Gastrocnemius medialis (tissue), 4 donors: ENCODE measurements around the gene BRMS1. TPM values are rescaled to one million over a fixed set of nuclear protein-coding genes. Genes with fewer than 3 reads are reported as not detected.
A peak's percentile ranks its signal among the peaks of the same experiment; 100 is the strongest.

ENCODE experiments used
- ATAC-seq, 2 donors: fragments of 150-250 bp; one replicate each; pipeline ENCODE4 v1.9.1; 2016
- DNase-seq, 2 donors: peaks; one replicate each; pipeline ENCODE4 v3.0.0-alpha.2; 2019
- H3K27ac ChIP-seq, 4 donors: fragments of 200-600 bp; sonication (generic); 1 replicate in 1 of 4; 2 replicates in 3 of 4; pipeline ENCODE4 v1.5.1; 2016 to 2018; ENCODE audit warnings: mild to moderate bottlenecking in 2 of 4, moderate library complexity in 1 of 4
- H3K27me3 ChIP-seq, 3 donors: fragments of 200-600 bp; sonication (generic) in 2 of 3; 1 replicate in 1 of 3; 2 replicates in 2 of 3; pipeline versions ENCODE4 v1.5.1 to v1.6.0; 2016 to 2019; ENCODE audit warnings: mild to moderate bottlenecking in 1 of 3, moderate library complexity in 1 of 3
- H3K36me3 ChIP-seq, 2 donors: fragments of 200-600 bp; sonication (generic) in 1 of 2; one replicate each; pipeline ENCODE4 v1.5.1; 2017 to 2018
- H3K4me1 ChIP-seq, 2 donors: fragments of 200-600 bp; sonication (generic) in 1 of 2; one replicate each; pipeline ENCODE4 v1.5.1; 2016 to 2017; ENCODE audit warnings: mild to moderate bottlenecking in 2 of 2
- H3K4me3 ChIP-seq, 4 donors: fragments of 200-600 bp; sonication (generic) in 3 of 4; 1 replicate in 1 of 4; 2 replicates in 3 of 4; pipeline ENCODE4 v1.5.1; 2016 to 2019; ENCODE audit warnings: mild to moderate bottlenecking in 2 of 4
- H3K9me3 ChIP-seq, 3 donors: fragments of 200-600 bp; sonication (generic) in 2 of 3; 1 replicate in 1 of 3; 2 replicates in 2 of 3; pipeline ENCODE4 v1.5.1; 2016 to 2019
- POLR2A ChIP-seq, 2 donors: fragments of 450-650 bp; IDR thresholded peaks; one replicate each; pipeline ENCODE4 v1.6.1; 2017; ENCODE audit warnings: antibody characterized with exemption in 2 of 2, mild to moderate bottlenecking in 2 of 2, moderate library complexity in 2 of 2
- in situ Hi-C, 4 donors: fragments of 200-750 bp; cut with MboI; loops; one replicate each; pipeline versions ENCODE4 v1.15.0 to v1.8.0; 2017; ENCODE audit warnings: low sequenced_read_pairs in 4 of 4
- intact Hi-C: fragments of 100-400 bp; cut with DNase I; formaldehyde crosslinking; loops from one replicate; pipeline ENCODE4 v1.15.1; 2023; ENCODE audit warnings: low total_unique reads
- total RNA-seq, 4 donors: library from RNA; depleted of rRNA; stranded (reverse); fragments of >200 nt; gene quantifications; one replicate each; pipeline versions ENCODE4 v1.1.0 to v1.2.3, GENCODE V29; 2016
- TF ChIP-seq, protein P1 (sequence below), 5 experiments: fragments of 450-650 bp in 3 of 5; fragments of 200-600 bp in 2 of 5; sonication (generic) in 2 of 5; IDR thresholded peaks in 4 of 5; conservative IDR thresholded peaks in 1 of 5; 1 replicate in 4 of 5; 2 replicates in 1 of 5; pipeline ENCODE4 v1.5.1; 2016 to 2019; ENCODE audit warnings: antibody characterized with exemption in 5 of 5, mild to moderate bottlenecking in 3 of 5, moderate library complexity in 3 of 5

The BRMS1 gene
- total RNA-seq, 4 donors from 2014 or later, result 40.1 to 73.5 (median 64.8) TPM

DNA sequence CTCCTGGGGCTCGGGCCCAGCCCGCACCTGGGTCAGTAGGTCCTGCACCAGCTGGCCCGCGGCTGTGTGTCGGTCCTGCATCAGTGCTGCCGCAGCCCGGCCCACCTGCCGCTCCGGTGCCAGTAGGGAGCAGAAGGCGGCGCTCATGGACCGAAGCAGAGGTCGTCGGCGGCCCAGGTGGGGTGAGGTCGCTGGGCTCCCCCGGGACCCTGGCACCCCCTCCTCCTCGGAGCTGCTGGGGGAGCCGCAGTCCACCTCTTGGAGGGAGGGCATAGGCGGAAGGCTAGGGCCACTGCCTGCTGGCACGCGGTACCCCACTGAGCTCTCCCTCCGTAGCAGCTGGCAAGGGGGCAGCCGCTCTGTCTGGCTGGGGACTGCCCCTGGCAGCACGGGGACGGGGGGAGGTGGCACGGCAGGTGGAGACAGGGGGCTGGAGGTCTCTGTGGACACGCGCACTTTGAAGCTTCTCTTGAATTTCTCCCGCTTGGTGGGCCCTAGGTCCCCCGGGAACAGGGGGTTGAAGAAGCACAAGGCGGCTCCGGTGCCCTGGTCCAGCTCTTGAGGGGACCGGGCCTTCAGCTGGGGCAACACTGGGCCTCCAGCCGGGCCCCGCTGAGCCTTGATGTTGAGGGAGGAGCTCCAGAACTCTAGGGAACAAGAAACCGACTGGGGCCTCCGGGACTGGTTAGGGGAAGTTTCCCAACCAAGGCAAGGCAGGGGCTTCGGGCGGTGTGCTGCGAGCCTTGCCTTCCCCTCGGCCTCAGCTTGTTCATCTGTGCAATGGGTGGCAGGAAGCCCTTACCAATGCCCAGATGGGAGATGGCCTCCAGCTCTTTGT, 10.1 kb downstream of the BRMS1 start:
- intact Hi-C loops, result loop anchor here (5.0 kb wide), 1 partner anchor 68 kb away; the partner anchor contains the start of gene RAB1B
- TF ChIP-seq POLR2A (IDR thresholded peaks at IDR 0.05), result no peak
- TF ChIP-seq, protein P1, sequence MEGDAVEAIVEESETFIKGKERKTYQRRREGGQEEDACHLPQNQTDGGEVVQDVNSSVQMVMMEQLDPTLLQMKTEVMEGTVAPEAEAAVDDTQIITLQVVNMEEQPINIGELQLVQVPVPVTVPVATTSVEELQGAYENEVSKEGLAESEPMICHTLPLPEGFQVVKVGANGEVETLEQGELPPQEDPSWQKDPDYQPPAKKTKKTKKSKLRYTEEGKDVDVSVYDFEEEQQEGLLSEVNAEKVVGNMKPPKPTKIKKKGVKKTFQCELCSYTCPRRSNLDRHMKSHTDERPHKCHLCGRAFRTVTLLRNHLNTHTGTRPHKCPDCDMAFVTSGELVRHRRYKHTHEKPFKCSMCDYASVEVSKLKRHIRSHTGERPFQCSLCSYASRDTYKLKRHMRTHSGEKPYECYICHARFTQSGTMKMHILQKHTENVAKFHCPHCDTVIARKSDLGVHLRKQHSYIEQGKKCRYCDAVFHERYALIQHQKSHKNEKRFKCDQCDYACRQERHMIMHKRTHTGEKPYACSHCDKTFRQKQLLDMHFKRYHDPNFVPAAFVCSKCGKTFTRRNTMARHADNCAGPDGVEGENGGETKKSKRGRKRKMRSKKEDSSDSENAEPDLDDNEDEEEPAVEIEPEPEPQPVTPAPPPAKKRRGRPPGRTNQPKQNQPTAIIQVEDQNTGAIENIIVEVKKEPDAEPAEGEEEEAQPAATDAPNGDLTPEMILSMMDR (IDR thresholded peaks at IDR 0.05 in 4 of 5, conservative IDR thresholded peaks at IDR 0.05 in 1 of 5), result no peak
- Histone ChIP-seq H3K27me3 (no peaks in the 10 kb centered on the region), H3K36me3 (peaks cover 0 to 16% of the 10 kb centered on the region in 2 donors), H3K4me3 (peak overlapping the region in 2 of 4 donors; percentile 57 to 65), H3K4me1 (peaks cover 25 to 26% of the 10 kb centered on the region in 2 donors), H3K27ac (peak overlapping the region in 2 of 4 donors; percentile 75 to 79), H3K9me3 (no peaks in the 10 kb centered on the region)
- ATAC-seq, result no peak
- DNase-seq, result no peak
- in situ Hi-C loops, result no loop called here

GRCh38 chr11:66333896-66334604, 10.9 kb downstream of the BRMS1 start:
- in situ Hi-C loops, result no loop called here
- Histone ChIP-seq H3K4me1 (peaks cover 25 to 26% of the 10 kb centered on the region in 2 donors), H3K27me3 (no peaks in the 10 kb centered on the region), H3K27ac (no peak overlapping the region), H3K4me3 (no peak overlapping the region), H3K36me3 (peaks cover 0 to 8% of the 10 kb centered on the region in 2 donors), H3K9me3 (no peaks in the 10 kb centered on the region)
- intact Hi-C loops, result no loop called here
- ATAC-seq, result no peak
- no peak for DNase-seq
- TF ChIP-seq, protein P1 (IDR thresholded peaks at IDR 0.05 in 4 of 5, conservative IDR thresholded peaks at IDR 0.05 in 1 of 5), result no peak
- TF ChIP-seq POLR2A (IDR thresholded peaks at IDR 0.05), result no peak

DNA sequence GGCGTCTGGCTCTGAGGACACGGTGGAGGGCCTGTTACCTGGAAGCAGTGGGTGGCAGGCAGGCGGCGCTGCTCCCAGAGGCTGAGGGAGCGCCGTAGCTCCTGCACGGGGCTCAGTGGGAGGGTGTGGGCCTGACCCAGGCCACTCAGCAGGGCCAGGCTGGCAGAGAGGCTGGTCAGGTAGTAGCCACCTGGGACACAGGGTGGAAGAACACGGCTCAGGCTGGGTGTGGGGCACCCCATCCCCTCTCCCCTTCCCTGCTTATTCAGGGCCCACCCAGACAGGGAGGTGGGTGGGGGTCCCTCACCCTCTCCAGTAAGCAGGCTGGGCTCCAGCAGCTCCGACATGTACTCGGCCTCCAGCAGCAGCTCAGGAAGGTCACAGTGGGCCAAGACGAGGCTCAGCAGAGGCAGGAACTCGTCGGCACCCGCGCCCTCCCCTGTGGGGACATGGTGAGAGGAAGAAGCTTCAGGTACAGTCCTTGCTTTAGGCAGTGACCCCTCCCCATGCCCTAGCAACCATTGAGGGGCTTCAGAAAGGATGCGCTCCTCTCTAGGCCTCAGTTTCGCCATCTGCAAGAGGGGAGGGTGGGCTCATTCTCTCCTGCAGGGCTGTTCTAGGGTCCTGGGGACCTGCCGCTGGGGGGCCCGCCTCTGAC, 11.6 kb downstream of the BRMS1 start:
- H3K9me3 ChIP-seq, result no peaks in the 10 kb centered on the region
- no peak for TF ChIP-seq POLR2A (IDR thresholded peaks at IDR 0.05)
- TF ChIP-seq, protein P1 (IDR thresholded peaks at IDR 0.05 in 4 of 5, conservative IDR thresholded peaks at IDR 0.05 in 1 of 5), result no peak
- H3K4me3 ChIP-seq, result no peak overlapping the region
- H3K36me3 ChIP-seq, result peaks cover 0 to 1% of the 10 kb centered on the region in 2 donors
- H3K27me3 ChIP-seq, result no peaks in the 10 kb centered on the region
- intact Hi-C loops (no loop called here), in situ Hi-C loops (no loop called here)
- no peak overlapping the region for H3K27ac ChIP-seq
- ATAC-seq (no peak), DNase-seq (no peak)
- H3K4me1 ChIP-seq, result peaks cover 31 to 33% of the 10 kb centered on the region in 2 donors

DNA sequence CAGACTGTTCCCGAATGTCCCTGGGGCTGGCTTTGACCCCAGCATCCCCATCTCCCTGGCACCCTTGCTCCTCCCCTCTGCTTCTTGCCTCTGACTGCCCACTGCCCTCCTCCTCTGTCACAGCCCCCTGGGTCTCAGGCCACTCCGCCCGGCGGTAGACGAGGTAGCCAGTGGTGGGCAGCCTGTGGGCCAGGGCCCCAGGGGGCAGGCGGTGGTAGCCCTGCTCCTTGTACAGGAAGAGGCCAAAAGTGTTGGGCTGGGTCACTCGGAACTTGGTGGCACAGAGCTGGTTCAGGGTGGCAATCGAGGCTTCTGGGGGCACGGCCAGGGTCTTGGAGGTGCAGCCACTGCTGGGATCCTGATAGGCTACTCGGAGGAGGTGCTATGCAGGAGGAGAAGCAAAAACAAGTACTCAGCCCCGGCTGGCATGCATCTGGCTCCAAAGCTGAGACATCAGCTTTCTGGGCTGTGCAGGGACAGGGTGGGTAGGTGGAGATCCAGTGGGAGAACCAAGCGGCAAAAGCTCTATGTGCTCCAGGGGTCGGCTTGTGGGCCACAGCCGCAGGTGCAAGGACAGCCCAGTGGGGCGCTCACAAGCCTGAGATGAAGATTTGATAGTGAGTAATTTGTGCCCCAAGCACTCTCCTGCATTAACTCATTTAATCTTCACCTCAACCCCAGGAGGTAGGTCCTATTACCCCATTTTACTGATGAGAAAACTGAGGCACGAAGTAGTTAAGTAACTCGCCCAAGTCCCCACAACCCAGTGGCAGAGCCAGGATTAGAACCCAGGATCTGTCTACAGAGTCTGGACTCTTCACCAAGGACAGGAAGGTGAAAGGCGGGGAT, 12.3 kb downstream of the BRMS1 start:
- no peaks in the 10 kb centered on the region for H3K36me3 ChIP-seq
- TF ChIP-seq, protein P1 (IDR thresholded peaks at IDR 0.05 in 4 of 5, conservative IDR thresholded peaks at IDR 0.05 in 1 of 5), result no peak
- TF ChIP-seq POLR2A (IDR thresholded peaks at IDR 0.05), result no peak
- no peak for DNase-seq
- no peak overlapping the region for H3K4me3 ChIP-seq
- H3K27me3 ChIP-seq, result no peaks in the 10 kb centered on the region
- intact Hi-C loops, result no loop called here
- in situ Hi-C loops, result no loop called here
- H3K4me1 ChIP-seq, result peaks cover 35 to 36% of the 10 kb centered on the region in 2 donors
- no peaks in the 10 kb centered on the region for H3K9me3 ChIP-seq
- ATAC-seq, result no peak
- H3K27ac ChIP-seq, result no peak overlapping the region
